Measurements from ENCODE around the gene FADS1.

The FADS1 gene

GRCh38 chr11:61817471-61818202, 834 bp upstream of the FADS1 start:
- DNase-seq: no peak

DNA sequence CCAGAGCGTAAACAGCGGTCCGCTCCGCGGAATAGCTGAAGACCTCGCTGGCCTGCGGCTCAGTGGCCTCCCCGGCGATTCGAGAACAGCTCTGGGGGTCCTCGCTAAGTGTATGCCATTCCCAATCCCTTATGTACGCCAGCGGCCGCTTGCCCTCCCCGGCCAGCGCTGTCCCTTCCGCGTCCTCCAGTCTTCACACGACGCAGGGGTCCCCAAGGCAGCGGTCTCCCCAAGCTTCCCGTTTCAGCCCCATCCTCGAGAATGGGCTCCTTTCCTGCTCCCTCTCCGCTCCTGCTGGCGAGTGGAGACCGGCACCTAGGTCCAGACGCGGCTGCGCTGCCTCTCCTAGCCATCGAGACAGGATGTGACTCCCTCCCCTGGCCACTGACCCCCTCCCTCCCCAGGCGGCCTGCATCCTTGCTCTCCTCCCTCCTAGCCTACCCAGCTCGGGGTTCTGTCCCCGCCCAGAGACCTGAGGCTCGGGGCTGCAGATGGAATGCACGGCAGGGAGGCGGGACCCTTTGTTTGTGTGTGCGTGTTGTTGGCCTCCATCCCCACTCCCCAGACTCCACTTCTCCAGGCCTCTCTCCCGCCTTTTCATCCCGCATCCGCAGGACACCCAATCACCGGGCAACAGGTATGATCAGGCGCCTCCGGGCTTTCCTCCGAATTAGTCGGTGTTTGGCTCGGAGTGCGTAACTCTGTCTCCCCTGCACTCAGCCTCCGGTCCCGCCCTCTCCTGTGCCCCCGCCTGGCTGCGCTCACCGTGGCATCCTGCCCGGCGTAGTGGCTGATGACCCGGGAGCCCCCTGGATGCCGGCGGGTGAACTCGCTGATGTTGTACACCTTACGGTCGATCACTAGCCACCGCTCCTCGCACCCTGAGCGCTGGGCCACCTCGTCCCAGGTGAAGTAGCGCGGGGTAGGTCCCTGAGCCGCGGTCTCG, 740 bp downstream of the FADS1 start:
- no peak for DNase-seq

- DNase-seq: no peak
These were observed 1.6 kb downstream of the FADS1 start for GRCh38 chr11:61814958-61815789.

DNA sequence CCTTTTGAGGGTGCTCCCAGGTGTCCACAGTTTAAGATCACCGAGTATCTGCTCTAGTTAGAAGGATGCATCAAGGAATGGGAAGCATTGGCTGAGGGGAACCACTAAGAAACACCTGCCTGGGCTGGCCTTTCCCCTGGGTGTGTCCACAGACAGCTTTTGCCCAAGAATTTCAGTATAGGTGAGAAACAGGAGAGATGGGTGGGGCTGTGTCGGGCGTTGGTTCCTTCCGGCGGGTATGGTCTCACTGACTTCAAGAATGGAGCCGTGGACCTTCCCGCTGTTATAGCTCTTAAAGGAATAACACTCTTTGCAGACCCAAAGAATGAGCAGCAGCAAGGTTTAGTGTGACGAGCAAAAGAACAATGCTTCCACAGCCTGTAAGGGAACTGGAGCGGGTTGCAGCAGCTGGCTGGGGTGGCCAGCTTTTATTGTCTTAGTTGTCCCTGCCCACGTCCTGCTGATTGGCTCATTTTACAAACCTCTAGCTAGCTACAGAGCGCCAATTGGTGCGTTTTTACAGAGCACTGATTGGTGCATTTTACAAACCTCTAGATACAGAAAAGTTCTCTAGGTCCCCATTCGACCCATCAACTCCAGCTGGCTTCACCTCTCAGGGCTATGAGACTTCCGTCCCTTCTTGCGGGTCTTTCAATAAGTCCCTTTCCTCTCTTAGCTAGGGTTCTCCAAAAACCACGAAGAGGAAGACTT, 2.4 kb downstream of the FADS1 start:
- no peak for DNase-seq

GRCh38 chr11:61812736-61813411, 3.9 kb downstream of the FADS1 start:
- DNase-seq: no peak

GRCh38 chr11:61811831-61812230, 5.0 kb downstream of the FADS1 start:
- DNase-seq: no peak

GRCh38 chr11:61810671-61811175, 6.1 kb downstream of the FADS1 start:
- no peak for DNase-seq

- no peak for DNase-seq
These were observed 10.0 kb downstream of the FADS1 start for GRCh38 chr11:61806785-61807184.

DNA sequence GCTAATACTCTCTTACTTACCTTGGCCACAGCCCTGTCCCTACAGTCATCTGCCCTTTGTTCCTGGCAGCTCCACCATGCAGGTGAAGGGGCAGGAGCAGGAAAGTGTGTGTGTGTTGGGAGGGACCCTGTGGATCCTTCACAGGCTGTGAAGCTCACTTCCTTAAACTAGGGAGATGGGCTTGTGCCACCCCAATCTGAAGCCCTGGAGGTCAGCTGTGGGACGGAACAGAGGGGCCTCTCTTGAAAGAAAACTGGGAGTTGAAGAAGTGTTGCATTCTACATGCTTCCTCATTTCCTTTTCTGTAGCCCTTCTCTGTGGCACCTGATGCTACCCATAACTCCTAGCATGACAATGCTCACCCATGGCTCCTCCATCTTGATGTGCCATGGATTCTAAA, 11.7 kb downstream of the FADS1 start:
- no peak for DNase-seq

- no peak for DNase-seq
These were observed 12.7 kb downstream of the FADS1 start for GRCh38 chr11:61803889-61804647.

- DNase-seq: no peak
These were observed 14.2 kb downstream of the FADS1 start for GRCh38 chr11:61802605-61803004.

DNA sequence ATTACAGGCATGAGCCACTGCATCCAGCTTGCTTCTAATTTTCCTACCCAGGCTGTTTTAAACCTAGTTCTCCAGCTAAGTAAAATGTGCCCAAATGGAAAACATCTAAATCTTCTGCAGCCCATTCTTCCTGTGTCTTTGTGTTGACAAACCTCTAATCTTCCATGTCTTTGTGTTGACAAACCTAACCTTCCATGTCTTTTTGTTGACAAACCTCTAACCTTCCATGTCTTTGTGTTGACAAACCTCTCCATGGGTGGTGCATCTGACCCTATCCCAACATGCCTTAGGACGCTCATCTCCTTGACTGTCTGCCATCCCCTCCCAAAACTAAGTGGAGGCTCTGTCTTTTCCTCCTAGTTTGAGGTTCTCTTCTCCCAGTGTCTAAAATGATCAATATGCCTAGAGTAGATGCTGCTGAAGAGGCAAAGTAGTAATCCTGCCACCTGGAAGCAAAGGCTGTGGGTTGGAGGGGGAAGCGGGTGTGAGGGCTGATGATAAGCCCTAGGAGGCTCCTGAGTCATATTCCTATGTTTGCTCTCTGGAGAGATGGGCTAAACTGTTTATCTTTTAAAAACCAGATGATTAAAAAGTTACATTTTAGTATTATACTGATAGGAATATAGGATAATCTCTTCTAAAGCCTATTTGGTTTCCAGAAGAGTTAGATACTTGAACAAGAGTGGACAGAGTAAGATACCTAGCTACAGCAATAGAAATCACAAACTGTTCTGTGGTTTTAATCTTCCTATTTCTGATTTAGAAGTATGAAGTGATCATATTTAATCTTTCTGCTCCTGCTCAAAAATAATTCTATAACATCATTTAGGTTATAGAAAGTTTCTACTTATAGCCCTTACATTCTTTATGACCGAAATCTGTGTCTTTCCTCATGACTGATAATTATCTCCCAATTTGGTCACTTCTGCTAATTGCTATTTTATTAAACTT, 16.2 kb downstream of the FADS1 start:
- DNase-seq: no peak

- no peak for DNase-seq
These were observed 17.0 kb downstream of the FADS1 start for GRCh38 chr11:61799665-61800284.

GRCh38 chr11:61797263-61797944, 19.4 kb downstream of the FADS1 start:
- no peak for DNase-seq

DNA sequence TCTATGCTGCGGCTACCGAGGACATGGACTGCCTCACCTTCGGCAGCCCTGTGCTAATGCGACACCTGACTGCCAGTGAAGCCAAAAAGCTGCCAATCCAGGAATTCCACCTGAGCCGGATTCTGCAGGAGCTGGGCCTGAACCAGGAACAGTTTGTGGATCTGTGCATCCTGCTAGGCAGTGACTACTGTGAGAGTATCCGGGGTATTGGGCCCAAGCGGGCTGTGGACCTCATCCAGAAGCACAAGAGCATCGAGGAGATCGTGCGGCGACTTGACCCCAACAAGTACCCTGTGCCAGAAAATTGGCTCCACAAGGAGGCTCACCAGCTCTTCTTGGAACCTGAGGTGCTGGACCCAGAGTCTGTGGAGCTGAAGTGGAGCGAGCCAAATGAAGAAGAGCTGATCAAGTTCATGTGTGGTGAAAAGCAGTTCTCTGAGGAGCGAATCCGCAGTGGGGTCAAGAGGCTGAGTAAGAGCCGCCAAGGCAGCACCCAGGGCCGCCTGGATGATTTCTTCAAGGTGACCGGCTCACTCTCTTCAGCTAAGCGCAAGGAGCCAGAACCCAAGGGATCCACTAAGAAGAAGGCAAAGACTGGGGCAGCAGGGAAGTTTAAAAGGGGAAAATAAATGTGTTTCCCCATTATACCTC, 20.8 kb downstream of the FADS1 start:
- no peak for DNase-seq

DNA sequence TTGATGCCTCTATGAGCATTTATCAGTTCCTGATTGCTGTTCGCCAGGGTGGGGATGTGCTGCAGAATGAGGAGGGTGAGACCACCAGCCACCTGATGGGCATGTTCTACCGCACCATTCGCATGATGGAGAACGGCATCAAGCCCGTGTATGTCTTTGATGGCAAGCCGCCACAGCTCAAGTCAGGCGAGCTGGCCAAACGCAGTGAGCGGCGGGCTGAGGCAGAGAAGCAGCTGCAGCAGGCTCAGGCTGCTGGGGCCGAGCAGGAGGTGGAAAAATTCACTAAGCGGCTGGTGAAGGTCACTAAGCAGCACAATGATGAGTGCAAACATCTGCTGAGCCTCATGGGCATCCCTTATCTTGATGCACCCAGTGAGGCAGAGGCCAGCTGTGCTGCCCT, 21.3 kb downstream of the FADS1 start:
- no peak for DNase-seq

GRCh38 chr11:61794579-61794978, 22.2 kb downstream of the FADS1 start:
- no peak for DNase-seq

GRCh38 chr11:61793829-61794204, 23.0 kb downstream of the FADS1 start:
- DNase-seq: no peak

Data from NK-92 treated with Interleukin-12 subunit alpha and Interleukin-12 subunit beta, amount 100 ng/mL, for 24 hours (cell line).